HepG2 (cell line): ENCODE measurements around the gene WDR86. TPM values are rescaled to one million over a fixed set of nuclear protein-coding genes. Genes with fewer than 3 reads are reported as not detected.
A peak's percentile ranks its signal among the peaks of the same experiment; 100 is the strongest.

ENCODE experiments used
- ARID2 ChIP-seq: sonication (generic); formaldehyde crosslinking; IDR thresholded peaks from 2 replicates; pipeline ENCODE4 v1.8.1; 2022; ENCODE audit warnings: mild to moderate bottlenecking, missing genetic modification reagents, borderline replicate concordance
- ATM ChIP-seq: fragments of 450-650 bp; IDR thresholded peaks from 2 replicates; pipeline ENCODE4 v1.7.1; 2017; ENCODE audit warnings: mild to moderate bottlenecking, borderline replicate concordance
- CENPX ChIP-seq: sonication (generic); formaldehyde crosslinking; IDR thresholded peaks from 2 replicates; pipeline ENCODE4 v1.9.0; 2021; ENCODE audit warnings: mild to moderate bottlenecking, missing genetic modification reagents, moderate library complexity
- DMTF1 ChIP-seq: sonication (generic); formaldehyde crosslinking; IDR thresholded peaks from 2 replicates; pipeline ENCODE4 v1.4.0; 2020; ENCODE audit warnings: mild to moderate bottlenecking, missing genetic modification reagents
- FIP1L1 ChIP-seq: fragments of 200-400 bp; formaldehyde crosslinking; IDR thresholded peaks from 2 replicates; pipeline ENCODE4 v1.6.1; 2018; ENCODE audit warnings: low read depth, mild to moderate bottlenecking, low read length, moderate library complexity, borderline replicate concordance; ENCODE audit not compliant: insufficient read depth
- KLF12 ChIP-seq: sonication (generic); formaldehyde crosslinking; IDR thresholded peaks from 2 replicates; pipeline ENCODE4 v1.4.0; 2020; ENCODE audit warnings: missing genetic modification reagents, borderline replicate concordance
- POGZ ChIP-seq: sonication (generic); formaldehyde crosslinking; IDR thresholded peaks from 2 replicates; pipeline ENCODE4 v1.4.0; 2020; ENCODE audit warnings: mild to moderate bottlenecking, missing genetic modification reagents
- REXO4 ChIP-seq: sonication (generic); formaldehyde crosslinking; IDR thresholded peaks from 2 replicates; pipeline ENCODE4 v1.8.0; 2022; ENCODE audit warnings: missing genetic modification reagents, mild to moderate bottlenecking, borderline replicate concordance
- SP140L ChIP-seq: sonication (generic); formaldehyde crosslinking; IDR thresholded peaks from 2 replicates; pipeline ENCODE4 v1.4.0; 2020; ENCODE audit warnings: missing genetic modification reagents, borderline replicate concordance
- SRF ChIP-seq: IDR thresholded peaks from 2 replicates; pipeline ENCODE4 v1.6.1; 2011; ENCODE audit warnings: mild to moderate bottlenecking, low read depth, low read length, moderate library complexity
- THAP11 ChIP-seq: IDR thresholded peaks from 2 replicates; pipeline ENCODE4 v1.6.1; 2016; ENCODE audit warnings: missing biosample characterization, missing genetic modification reagents
- ZHX1 ChIP-seq: sonication (generic); formaldehyde crosslinking; IDR thresholded peaks from 2 replicates; pipeline ENCODE4 v1.8.1; 2022; ENCODE audit warnings: low read depth, mild to moderate bottlenecking, missing genetic modification reagents
- ZKSCAN5 ChIP-seq: sonication (generic); formaldehyde crosslinking; IDR thresholded peaks from 2 replicates; pipeline ENCODE4 v1.5.1; 2020; ENCODE audit warnings: mild to moderate bottlenecking, missing genetic modification reagents
- ZNF34 ChIP-seq: sonication (generic); formaldehyde crosslinking; IDR thresholded peaks from 2 replicates; pipeline ENCODE4 v1.4.0; 2020; ENCODE audit warnings: mild to moderate bottlenecking, missing genetic modification reagents, borderline replicate concordance
- ZNF430 ChIP-seq: sonication (generic); formaldehyde crosslinking; IDR thresholded peaks from 2 replicates; pipeline ENCODE4 v1.9.0; 2021; ENCODE audit warnings: mild to moderate bottlenecking, missing genetic modification reagents
- ZNF460 ChIP-seq: sonication (generic); formaldehyde crosslinking; IDR thresholded peaks from 2 replicates; pipeline ENCODE4 v1.5.1; 2020; ENCODE audit warnings: missing genetic modification reagents, mild to moderate bottlenecking, borderline replicate concordance
- ZNF567 ChIP-seq: sonication (generic); formaldehyde crosslinking; IDR thresholded peaks from 2 replicates; pipeline ENCODE4 v1.8.1; 2023; ENCODE audit warnings: mild to moderate bottlenecking, missing genetic modification reagents, borderline replicate concordance
- ZNF800 ChIP-seq: sonication (generic); formaldehyde crosslinking; IDR thresholded peaks from 2 replicates; pipeline ENCODE4 v1.4.0; 2020; ENCODE audit warnings: missing genetic modification reagents
- polyA plus RNA-seq, 8 experiments: library from polyadenylated mRNA; depleted of rRNA in 3 of 8; stranded (reverse) in 7 of 8; unstranded in 1 of 8; fragments of >200 nt; fragmentation: Illumina TruSeq in 4 of 8; extraction: Trizol in 4 of 8; gene quantifications; 2 replicates each; pipeline versions ENCODE4 v1.2.1 to v1.2.3, GENCODE V29; 2011 to 2016; ENCODE audit warnings: low read depth in 4 of 8, missing spikeins in 1 of 8, mixed read lengths in 1 of 8; ENCODE audit not compliant: insufficient read depth in 1 of 8
- total RNA-seq, 5 experiments: library from RNA; depleted of rRNA; stranded (reverse); fragments of >200 nt; fragmentation: Illumina TruSeq; extraction: Trizol; gene quantifications; 2 replicates each; pipeline ENCODE4 v1.2.3, GENCODE V29; 2016; ENCODE audit warnings: low read depth in 1 of 5

The WDR86 gene
- total and polyA plus RNA-seq, 2 of the 13 experiments (the other 11 are each of a cell fraction or from before 2014, with no cell fraction given) = 0.11 to 2.9 TPM

GRCh38 chr7:151341357-151342101, 68.3 kb downstream of the WDR86 start, which contains the start of gene NUB1 (continued):
- TF ChIP-seq ATM (no peak), REXO4 (CRISPR knock-in tag) (no peak), KLF12 (CRISPR knock-in tag) (peak; percentile 75; the same call in 1 of the 2 replicates), ZNF34 (peak; percentile 88; the same call in 1 of the 2 replicates), ZNF800 (CRISPR knock-in tag) (peak; percentile 24; the same call in 1 of the 2 replicates), FIP1L1 (no peak), ZNF460 (CRISPR knock-in tag) (no peak), CENPX (no peak), ARID2 (no peak), ZNF430 (CRISPR knock-in tag) (0 out of 2 replicates have a peak, but pooled peaks have one; percentile 49), SP140L (CRISPR knock-in tag) (no peak), SRF (no peak), ZKSCAN5 (no peak), DMTF1 (CRISPR knock-in tag) (peak; percentile 98), POGZ (0 out of 2 replicates have a peak, but pooled peaks have one; percentile 14), ZHX1 (0 out of 2 replicates have a peak, but pooled peaks have one; percentile 42), ZNF567 (peak; percentile 47), THAP11 (CRISPR knock-in tag) (peak; percentile 89)
